Measurements from ENCODE around the gene APOF.
"Not testable (repeated sequence)": the region's sequence is repeated elsewhere in the genome, so short reads cannot be mapped to it uniquely, and the experiment has no call there.

The APOF gene, protein sequence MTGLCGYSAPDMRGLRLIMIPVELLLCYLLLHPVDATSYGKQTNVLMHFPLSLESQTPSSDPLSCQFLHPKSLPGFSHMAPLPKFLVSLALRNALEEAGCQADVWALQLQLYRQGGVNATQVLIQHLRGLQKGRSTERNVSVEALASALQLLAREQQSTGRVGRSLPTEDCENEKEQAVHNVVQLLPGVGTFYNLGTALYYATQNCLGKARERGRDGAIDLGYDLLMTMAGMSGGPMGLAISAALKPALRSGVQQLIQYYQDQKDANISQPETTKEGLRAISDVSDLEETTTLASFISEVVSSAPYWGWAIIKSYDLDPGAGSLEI

DNA sequence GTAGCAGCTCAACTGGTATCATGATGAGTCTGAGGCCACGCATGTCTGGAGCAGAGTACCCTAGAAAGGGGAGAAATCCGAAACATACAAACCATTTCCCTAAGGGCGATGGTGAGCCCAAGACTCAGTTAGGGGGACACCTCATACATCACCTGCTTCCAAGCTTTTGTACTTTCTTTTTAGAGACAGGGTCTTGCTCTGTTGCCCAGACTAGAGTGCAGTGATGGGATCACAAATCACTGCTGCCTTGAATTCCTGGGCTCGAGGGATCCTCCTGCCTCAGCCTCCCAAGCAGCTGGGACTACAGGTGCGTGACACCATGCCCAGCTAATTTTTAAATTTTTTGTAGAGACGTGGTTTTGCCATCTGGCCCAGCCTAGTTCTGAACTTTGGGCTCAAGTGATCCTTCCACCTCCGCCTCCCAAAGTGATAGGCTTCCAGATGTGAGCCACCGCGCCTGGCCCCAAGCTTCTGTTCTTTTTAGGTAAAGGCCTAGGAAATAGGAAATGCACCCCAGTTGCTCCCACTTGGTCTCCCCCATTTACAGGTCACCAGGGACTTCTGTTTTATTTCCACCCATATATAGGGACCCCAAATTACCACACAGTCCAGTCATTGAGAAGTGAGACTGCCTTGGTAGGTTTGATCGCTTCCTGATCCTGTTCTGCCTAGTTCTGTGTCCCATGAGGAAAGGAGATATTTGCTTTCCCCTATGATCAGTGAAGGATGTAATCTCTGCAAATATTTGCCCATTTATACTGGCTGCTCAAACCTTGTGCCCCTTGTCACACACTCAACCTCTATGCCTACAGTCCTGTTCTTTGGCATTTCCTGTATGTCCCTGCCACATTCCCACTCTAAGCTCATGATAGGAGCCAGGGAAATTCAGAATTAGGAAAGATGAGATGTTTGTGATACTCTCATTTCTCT, at the start of gene APOF:
TSS of gene APOF (minus strand) at position 728 of the 930 bp plus-strand sequence. CDS start at position 616, 112 bp downstream.
- ChIA-PET CTCF (interaction anchor here (2.0 to 5.8 kb wide), 2 partner anchors 15 to 100 kb away, joined by 7 to 68 read pairs; no protein-coding TSS in a partner anchor), POLR2A (no interaction called here)
- TF ChIP-seq, protein P1, sequence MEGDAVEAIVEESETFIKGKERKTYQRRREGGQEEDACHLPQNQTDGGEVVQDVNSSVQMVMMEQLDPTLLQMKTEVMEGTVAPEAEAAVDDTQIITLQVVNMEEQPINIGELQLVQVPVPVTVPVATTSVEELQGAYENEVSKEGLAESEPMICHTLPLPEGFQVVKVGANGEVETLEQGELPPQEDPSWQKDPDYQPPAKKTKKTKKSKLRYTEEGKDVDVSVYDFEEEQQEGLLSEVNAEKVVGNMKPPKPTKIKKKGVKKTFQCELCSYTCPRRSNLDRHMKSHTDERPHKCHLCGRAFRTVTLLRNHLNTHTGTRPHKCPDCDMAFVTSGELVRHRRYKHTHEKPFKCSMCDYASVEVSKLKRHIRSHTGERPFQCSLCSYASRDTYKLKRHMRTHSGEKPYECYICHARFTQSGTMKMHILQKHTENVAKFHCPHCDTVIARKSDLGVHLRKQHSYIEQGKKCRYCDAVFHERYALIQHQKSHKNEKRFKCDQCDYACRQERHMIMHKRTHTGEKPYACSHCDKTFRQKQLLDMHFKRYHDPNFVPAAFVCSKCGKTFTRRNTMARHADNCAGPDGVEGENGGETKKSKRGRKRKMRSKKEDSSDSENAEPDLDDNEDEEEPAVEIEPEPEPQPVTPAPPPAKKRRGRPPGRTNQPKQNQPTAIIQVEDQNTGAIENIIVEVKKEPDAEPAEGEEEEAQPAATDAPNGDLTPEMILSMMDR (IDR thresholded peaks at IDR 0.05; ENCODE audit: insufficient read depth, low read length, missing control alignments) = no peak
- no peak within 1 kb of the TSS for H3K4me3 ChIP-seq (ENCODE audit: low read depth, low read length)
- no peak for DNase-seq (ENCODE audit: low read depth, low spot score)

DNA sequence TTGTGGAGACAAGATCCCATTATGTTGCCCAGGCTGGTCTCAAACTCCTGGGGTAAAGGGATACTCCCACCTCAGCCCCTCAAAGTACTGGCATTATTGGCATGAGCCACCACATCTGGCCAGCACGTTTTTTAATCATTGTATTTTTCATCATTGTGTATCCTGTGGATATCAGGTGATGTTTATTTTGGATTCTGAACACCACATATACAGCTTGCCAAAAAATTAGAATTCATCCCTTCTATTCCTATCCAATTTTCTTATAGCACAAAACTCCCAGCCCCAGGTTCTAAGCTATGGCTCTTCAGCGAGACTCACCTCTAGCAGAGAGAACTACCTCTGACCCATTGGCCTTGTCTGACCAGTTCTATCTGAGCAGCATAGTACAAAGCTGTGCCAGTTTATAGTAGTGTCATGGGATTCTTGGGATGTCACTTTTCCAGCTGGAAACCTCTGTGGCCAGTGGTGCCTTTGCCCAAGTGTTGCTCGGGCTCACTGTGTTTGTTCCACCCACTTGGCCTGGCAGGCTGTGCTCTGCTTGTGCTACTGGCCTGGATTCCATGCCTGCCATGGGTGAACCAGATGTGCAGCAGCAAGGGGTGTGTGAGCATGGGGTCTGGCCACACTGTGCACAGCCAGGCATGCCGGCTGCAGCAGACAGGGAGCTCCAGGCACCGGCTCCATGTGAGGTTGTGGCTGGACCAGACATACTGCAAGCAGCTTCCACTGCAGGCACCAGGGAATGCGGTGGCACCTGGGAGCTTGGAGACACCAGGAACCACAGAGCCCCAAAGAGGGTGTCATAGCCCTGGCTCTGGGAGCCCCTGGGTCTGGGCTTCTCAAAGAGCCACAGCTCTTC, 49.4 kb upstream of the APOF start:
- no peak overlapping the region for H3K4me3 ChIP-seq (ENCODE audit: low read depth, low read length)
- ChIA-PET POLR2A (no interaction called here), CTCF (interaction anchor here (0.6 kb wide), 1 partner anchor 137 kb away, joined by 3 read pairs; no protein-coding TSS in a partner anchor)
- no peak for DNase-seq (ENCODE audit: low read depth, low spot score)
- TF ChIP-seq, protein P1 (IDR thresholded peaks at IDR 0.05; ENCODE audit: insufficient read depth, low read length, missing control alignments) = no peak

DNA sequence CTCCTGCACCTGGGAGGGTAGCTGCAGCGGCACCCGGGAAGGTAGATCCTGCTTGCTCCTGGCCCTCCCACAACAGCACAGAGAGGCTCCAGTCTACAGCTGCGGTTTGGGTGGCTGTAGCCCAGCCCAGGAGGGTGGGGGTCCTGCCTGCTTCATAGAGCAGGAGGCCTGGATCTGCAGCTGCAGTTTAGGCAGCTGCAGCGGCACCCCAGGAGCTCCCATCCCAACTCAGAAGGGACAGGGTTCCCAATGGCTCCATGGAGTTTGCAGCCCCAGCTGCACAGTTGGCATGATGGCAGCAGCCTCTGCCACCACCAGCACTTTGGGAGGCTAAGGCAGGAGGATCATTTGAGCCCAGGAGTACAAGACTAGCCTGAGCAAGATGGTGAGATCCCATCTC, 48.1 kb upstream of the APOF start:
- DNase-seq (ENCODE audit: low read depth, low spot score) = no peak
- no peak overlapping the region for H3K4me3 ChIP-seq (ENCODE audit: low read depth, low read length)
- CTCF ChIA-PET = interaction anchor here (1.2 to 1.6 kb wide), 2 partner anchors 24 to 53 kb away, joined by 4 read pairs; no protein-coding TSS in a partner anchor
- POLR2A ChIA-PET = no interaction called here
- TF ChIP-seq, protein P1 (IDR thresholded peaks at IDR 0.05; ENCODE audit: insufficient read depth, low read length, missing control alignments) = no peak

DNA sequence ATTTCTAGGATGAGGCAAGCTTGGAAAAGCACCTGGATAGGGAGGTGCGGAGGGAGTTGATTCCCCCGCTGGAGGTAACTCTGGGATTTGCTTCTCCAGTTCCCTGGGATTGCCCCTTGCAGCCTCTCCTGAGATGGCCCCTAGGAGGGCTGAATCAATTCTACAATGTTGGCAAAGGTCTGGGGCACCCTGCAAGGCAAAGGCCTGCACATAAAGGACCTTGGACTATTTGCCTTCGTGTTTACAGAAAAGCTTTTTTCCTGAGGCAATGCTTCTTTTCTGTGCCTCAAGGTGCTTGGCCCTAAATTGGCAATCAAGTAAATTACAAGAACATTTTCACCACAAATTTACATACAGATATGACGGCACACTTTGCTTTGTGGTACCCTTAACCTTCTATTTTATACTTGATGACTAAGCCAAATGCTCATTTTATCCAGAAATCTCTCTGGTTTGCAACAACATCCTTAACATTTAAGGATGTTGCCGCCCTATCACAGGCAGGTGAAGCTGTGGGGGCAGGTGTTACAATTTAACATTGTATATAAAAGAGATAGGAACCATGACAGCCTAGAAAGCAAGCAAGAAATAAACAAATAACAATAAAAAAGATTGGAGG, 46.3 kb upstream of the APOF start:
- H3K4me3 ChIP-seq (ENCODE audit: low read depth, low read length) = no peak overlapping the region
- no peak for DNase-seq (ENCODE audit: low read depth, low spot score)
- TF ChIP-seq, protein P1 (IDR thresholded peaks at IDR 0.05; ENCODE audit: insufficient read depth, low read length, missing control alignments) = no peak
- CTCF ChIA-PET = no interaction called here
- POLR2A ChIA-PET = no interaction called here

DNA sequence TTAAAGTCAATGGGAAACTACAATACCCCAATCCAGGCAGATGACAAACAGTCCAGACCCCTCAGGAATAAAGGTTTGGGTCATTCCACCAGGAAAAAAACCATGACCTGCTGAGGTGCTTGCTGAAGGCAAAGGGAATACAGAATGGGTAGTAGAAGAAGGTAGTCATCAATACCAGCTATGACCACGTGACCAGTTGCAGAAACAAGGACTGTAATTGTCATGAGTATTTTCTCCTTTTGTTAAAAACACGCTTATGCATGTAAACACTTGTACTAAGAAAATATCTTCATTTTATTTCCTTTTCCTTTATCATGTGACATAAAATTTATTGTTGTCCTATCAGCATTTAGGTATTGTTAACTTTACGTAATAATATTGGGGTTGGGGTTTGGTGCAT, 41.6 kb upstream of the APOF start:
- CTCF ChIA-PET; DNase-seq (ENCODE audit: low read depth, low spot score); POLR2A ChIA-PET: not testable (repeated sequence)

DNA sequence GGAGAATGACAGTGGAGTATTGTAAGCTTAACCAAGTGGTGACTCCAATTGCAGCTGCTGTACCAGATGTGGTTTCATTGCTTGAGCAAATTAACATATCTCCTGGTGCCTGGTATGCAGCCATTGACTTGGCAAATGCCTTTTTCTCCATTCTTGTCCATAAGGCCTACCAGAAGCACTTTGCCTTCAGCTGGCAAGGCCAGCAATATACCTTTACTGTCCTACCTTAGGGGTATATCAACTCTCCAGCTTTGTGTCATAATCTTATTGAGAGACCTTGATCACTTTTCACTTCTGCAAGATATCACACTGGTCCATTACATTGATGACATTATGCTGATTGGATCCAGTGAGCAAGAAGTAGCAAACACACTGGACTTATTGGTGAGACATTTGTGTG, 39.0 kb upstream of the APOF start:
- H3K4me3 ChIP-seq (ENCODE audit: low read depth, low read length); CTCF ChIA-PET; DNase-seq (ENCODE audit: low read depth, low spot score); POLR2A ChIA-PET: not testable (repeated sequence)

More for the DNA sequence above, 41.6 kb upstream of the APOF start:
- H3K4me3 ChIP-seq (ENCODE audit: low read depth, low read length) = not testable (repeated sequence)

DNA sequence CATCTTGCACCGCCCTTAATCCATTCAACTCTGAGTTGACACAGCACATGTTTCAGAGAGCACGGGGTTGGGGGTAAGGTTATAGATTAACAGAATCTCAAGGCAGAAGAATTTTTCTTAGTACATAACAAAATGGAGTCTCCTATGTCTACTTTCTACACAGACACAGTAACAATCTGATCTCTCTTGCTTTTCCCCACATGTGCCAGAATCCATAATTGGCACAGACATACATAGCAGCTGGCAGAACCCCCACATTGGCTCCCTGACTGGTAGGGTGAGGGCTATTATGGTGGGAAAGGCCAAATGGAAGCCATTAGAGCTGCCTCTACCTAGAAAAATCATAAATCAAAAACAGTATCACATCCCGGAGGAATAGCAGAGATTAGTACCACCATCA, 38.5 kb upstream of the APOF start:
- DNase-seq (ENCODE audit: low read depth, low spot score); H3K4me3 ChIP-seq (ENCODE audit: low read depth, low read length); POLR2A ChIA-PET; CTCF ChIA-PET: not testable (repeated sequence)

DNA sequence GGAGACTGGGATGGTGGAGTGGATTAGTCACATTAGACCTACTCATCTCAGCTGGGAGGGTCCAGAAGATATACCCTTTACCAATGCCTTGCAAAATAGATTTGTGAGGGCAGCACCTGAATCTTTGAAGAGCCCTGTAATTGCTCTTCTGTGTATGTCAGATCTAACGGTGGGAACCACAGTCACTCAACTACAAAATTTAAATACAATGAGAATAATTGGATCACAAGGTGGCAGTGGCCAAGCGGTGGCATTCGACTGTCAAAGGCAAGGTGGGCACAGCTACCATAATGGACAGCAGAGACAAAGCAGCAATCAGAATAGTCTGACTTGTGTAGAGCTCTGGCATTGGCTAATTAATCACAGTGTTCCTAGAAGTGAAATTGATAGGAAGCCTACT, 36.8 kb upstream of the APOF start:
- H3K4me3 ChIP-seq (ENCODE audit: low read depth, low read length); CTCF ChIA-PET; DNase-seq (ENCODE audit: low read depth, low spot score); POLR2A ChIA-PET: not testable (repeated sequence)
